ENCODE data around the gene RHOBTB3.

RHOBTB3 gene

GRCh38 chr5:95733107-95733665 is 2.0 kb downstream of the RHOBTB3 start:
- DNase-seq: no peak

- no peak for DNase-seq
Observed at GRCh38 chr5:95734187-95734586, 3.1 kb downstream of the RHOBTB3 start.

GRCh38 chr5:95734906-95735305 is 3.8 kb downstream of the RHOBTB3 start:
- no peak for DNase-seq

- DNase-seq: no peak
Observed at GRCh38 chr5:95735406-95735805, 4.3 kb downstream of the RHOBTB3 start.

- DNase-seq: peak; percentile 35
Observed at GRCh38 chr5:95738072-95738471, 6.9 kb downstream of the RHOBTB3 start.

- DNase-seq: no peak
Observed at GRCh38 chr5:95738834-95739233, 7.7 kb downstream of the RHOBTB3 start.

- DNase-seq: peak; percentile 34
Observed at GRCh38 chr5:95739857-95740256, 8.7 kb downstream of the RHOBTB3 start.

GRCh38 chr5:95741458-95741857 is 10.3 kb downstream of the RHOBTB3 start:
- DNase-seq: no peak

GRCh38 chr5:95743232-95743631 is 12.1 kb downstream of the RHOBTB3 start:
- no peak for DNase-seq

- no peak for DNase-seq
Observed at GRCh38 chr5:95743877-95744276, 12.7 kb downstream of the RHOBTB3 start.

- DNase-seq: no peak
Observed at GRCh38 chr5:95746194-95746593, 15.1 kb downstream of the RHOBTB3 start.

- no peak for DNase-seq
Observed at GRCh38 chr5:95746722-95747679, 15.9 kb downstream of the RHOBTB3 start.

GRCh38 chr5:95748133-95748532 is 17.0 kb downstream of the RHOBTB3 start:
- DNase-seq: no peak

GRCh38 chr5:95754545-95754944 is 23.4 kb downstream of the RHOBTB3 start:
- no peak for DNase-seq

GRCh38 chr5:95759005-95759404 is 27.9 kb downstream of the RHOBTB3 start:
- no peak for DNase-seq

GRCh38 chr5:95759634-95760033 is 28.5 kb downstream of the RHOBTB3 start:
- DNase-seq: no peak

- DNase-seq: peak; percentile 84
Observed at GRCh38 chr5:95760273-95761191, 29.4 kb downstream of the RHOBTB3 start.

GRCh38 chr5:95761771-95762651 is 30.9 kb downstream of the RHOBTB3 start:
- no peak for DNase-seq

GRCh38 chr5:95762652-95763041 is 31.5 kb downstream of the RHOBTB3 start:
- DNase-seq: no peak

- DNase-seq: no peak
Observed at GRCh38 chr5:95763941-95764340, 32.8 kb downstream of the RHOBTB3 start.

GRCh38 chr5:95768731-95769130 is 37.6 kb downstream of the RHOBTB3 start:
- DNase-seq: no peak

Measured in suppressor macrophage treated with lipopolysaccharide for 4 hours (primary cell).